Urinary bladder (tissue), 4 donors: Measurements from ENCODE around the gene SLC2A8. TPM values are rescaled to one million over a fixed set of nuclear protein-coding genes. Genes with fewer than 3 reads are reported as not detected.

Source experiments
- DNase-seq: peaks from one replicate; pipeline ENCODE4 v3.0.0-alpha.2; 2015; ENCODE audit errors: extremely low spot score
- H3K27ac ChIP-seq: one replicate; pipeline ENCODE4 v1.5.1; 2013; ENCODE audit warnings: low read depth, mild to moderate bottlenecking, moderate library complexity
- H3K36me3 ChIP-seq: one replicate; pipeline ENCODE4 v1.6.1; 2013; ENCODE audit warnings: mild to moderate bottlenecking, moderate library complexity; ENCODE audit not compliant: insufficient read depth
- H3K4me1 ChIP-seq: one replicate; pipeline ENCODE4 v1.6.1; 2013; ENCODE audit warnings: mild to moderate bottlenecking, moderate library complexity; ENCODE audit not compliant: insufficient read depth
- H3K4me3 ChIP-seq: one replicate; pipeline ENCODE4 v1.5.1; 2013; ENCODE audit warnings: low read depth, low read length
- WGBS: extraction: QIAGEN DNeasy Blood & Tissue Kit; methylation state at CpG from one replicate; pipeline ENCODE4 v1.1.7; 2013; 5-methylcytosine and 5-hydroxymethylcytosine counted together
- polyA plus RNA-seq: library from polyadenylated mRNA; stranded (reverse); fragments of 200-250 nt; gene quantifications from one replicate; pipeline ENCODE4 v1.2.3, GENCODE V29; 2013
- total RNA-seq: library from RNA; depleted of rRNA; stranded (reverse); fragments of >200 nt; gene quantifications from one replicate; pipeline ENCODE4 v1.2.3, GENCODE V29; 2014
- donor health status: healthy with polysubstance abuse.
- donor health status: healthy.

Gene SLC2A8
- total and polyA plus RNA-seq, 2 donors, result 20.8 to 140 TPM

GRCh38 chr9:127388856-127389238 is 8.1 kb upstream of the SLC2A8 start:
- no peak for DNase-seq
- Histone ChIP-seq H3K4me3 (no peak overlapping the region), H3K4me1 (no peaks in the 10 kb centered on the region), H3K36me3 (no peaks in the 10 kb centered on the region), H3K27ac (peak overlapping the region; percentile 26)
- 45% methylated on average over 6 of the region's 6 CpGs for WGBS

GRCh38 chr9:127389381-127390247 is 7.4 kb upstream of the SLC2A8 start:
- Histone ChIP-seq H3K36me3 (no peaks in the 10 kb centered on the region), H3K27ac (no peak overlapping the region), H3K4me3 (no peak overlapping the region), H3K4me1 (no peaks in the 10 kb centered on the region)
- 79% methylated on average over 4 of the region's 4 CpGs for WGBS
- no peak for DNase-seq

GRCh38 chr9:127390248-127390545 is 6.8 kb upstream of the SLC2A8 start:
- Histone ChIP-seq H3K4me3 (no peak overlapping the region), H3K4me1 (no peaks in the 10 kb centered on the region), H3K36me3 (no peaks in the 10 kb centered on the region), H3K27ac (no peak overlapping the region)
- 62% methylated on average over 2 of the region's 2 CpGs for WGBS
- DNase-seq, result no peak

GRCh38 chr9:127390563-127390962 is 6.4 kb upstream of the SLC2A8 start:
- H3K4me3 ChIP-seq, result no peak overlapping the region
- no peaks in the 10 kb centered on the region for H3K36me3 ChIP-seq
- no peak overlapping the region for H3K27ac ChIP-seq
- DNase-seq, result no peak
- H3K4me1 ChIP-seq, result no peaks in the 10 kb centered on the region
- 74% methylated on average over 5 of the region's 5 CpGs for WGBS

- no peak overlapping the region for H3K27ac ChIP-seq
- DNase-seq, result no peak
- H3K36me3 ChIP-seq, result no peaks in the 10 kb centered on the region
- H3K4me3 ChIP-seq, result no peak overlapping the region
- no peaks in the 10 kb centered on the region for H3K4me1 ChIP-seq
- WGBS, result 86% methylated on average over 5 of the region's 5 CpGs
Measured at GRCh38 chr9:127392166-127392565, 4.8 kb upstream of the SLC2A8 start.

GRCh38 chr9:127392976-127393375 is 4.0 kb upstream of the SLC2A8 start:
- H3K36me3 ChIP-seq, result no peaks in the 10 kb centered on the region
- 93% methylated on average over 5 of the region's 5 CpGs for WGBS
- H3K4me1 ChIP-seq, result no peaks in the 10 kb centered on the region
- no peak overlapping the region for H3K27ac ChIP-seq
- DNase-seq, result no peak
- H3K4me3 ChIP-seq, result no peak overlapping the region

GRCh38 chr9:127393645-127394044 is 3.3 kb upstream of the SLC2A8 start:
- 44% methylated on average over 2 of the region's 2 CpGs for WGBS
- H3K36me3 ChIP-seq, result no peaks in the 10 kb centered on the region
- no peak overlapping the region for H3K4me3 ChIP-seq
- DNase-seq, result no peak
- H3K4me1 ChIP-seq, result no peaks in the 10 kb centered on the region
- H3K27ac ChIP-seq, result no peak overlapping the region

GRCh38 chr9:127395497-127396252 is 1.3 kb upstream of the SLC2A8 start:
- Histone ChIP-seq H3K36me3 (no peaks in the 10 kb centered on the region), H3K27ac (no peak overlapping the region), H3K4me1 (no peaks in the 10 kb centered on the region), H3K4me3 (no peak overlapping the region)
- WGBS, result 80% methylated on average over 7 of the region's 7 CpGs
- DNase-seq, result no peak

- Histone ChIP-seq H3K36me3 (no peaks in the 10 kb centered on the region), H3K4me1 (no peaks in the 10 kb centered on the region), H3K4me3 (peak overlapping the region; percentile 24), H3K27ac (no peak overlapping the region)
- no peak for DNase-seq
- 5% methylated on average over 27 of the region's 27 CpGs for WGBS
Measured at GRCh38 chr9:127396253-127396807, 639 bp upstream of the SLC2A8 start.

- WGBS, result under 1% methylated on average over 55 of the region's 55 CpGs
- peak overlapping the region; percentile 69 for H3K4me3 ChIP-seq
- H3K4me1 ChIP-seq, result no peaks in the 10 kb centered on the region
- no peak for DNase-seq
- no peaks in the 10 kb centered on the region for H3K36me3 ChIP-seq
- peak overlapping the region; percentile 69 for H3K27ac ChIP-seq
Measured at GRCh38 chr9:127397646-127398274, 791 bp downstream of the SLC2A8 start.

GRCh38 chr9:127398275-127398647 is 1.3 kb downstream of the SLC2A8 start:
- no peak for DNase-seq
- Histone ChIP-seq H3K4me3 (peak overlapping the region; percentile 69), H3K36me3 (no peaks in the 10 kb centered on the region), H3K4me1 (no peaks in the 10 kb centered on the region), H3K27ac (no peak overlapping the region)
- 31% methylated on average over 5 of the region's 5 CpGs for WGBS

GRCh38 chr9:127398715-127399400 is 1.9 kb downstream of the SLC2A8 start:
- H3K4me3 ChIP-seq, result peak overlapping the region; percentile 69
- H3K4me1 ChIP-seq, result no peaks in the 10 kb centered on the region
- no peak overlapping the region for H3K27ac ChIP-seq
- H3K36me3 ChIP-seq, result no peaks in the 10 kb centered on the region
- 61% methylated on average over 13 of the region's 13 CpGs for WGBS
- no peak for DNase-seq

- Histone ChIP-seq H3K36me3 (no peaks in the 10 kb centered on the region), H3K27ac (no peak overlapping the region), H3K4me3 (no peak overlapping the region), H3K4me1 (no peaks in the 10 kb centered on the region)
- 91% methylated on average over 14 of the region's 14 CpGs for WGBS
- no peak for DNase-seq
Measured at GRCh38 chr9:127399736-127400269, 2.8 kb downstream of the SLC2A8 start.
